ENCODE results near the gene CBX6. TPM values are rescaled to one million over a fixed set of nuclear protein-coding genes. Genes with fewer than 3 reads are reported as not detected.

CBX6 gene
- total and polyA plus RNA-seq, 9 of the 15 experiments (the other 6 are each of a cell fraction or from before 2014, with no cell fraction given), result 0.75 to 31.6 (median 8.0) TPM

- no peak; the same call in 2 of the 3 replicates for ATAC-seq
- Histone ChIP-seq H4K20me1 (replicated peaks; ENCODE audit: control insufficient read depth, insufficient read depth, low read length) (no peaks in the 10 kb centered on the region), H3K36me3 (ENCODE audit: control insufficient read depth, insufficient read depth, low read length) (peaks cover 19% of the 10 kb centered on the region; the same call in 2 of the 3 replicates), H3K4me1 (replicated peaks in 1 of 2; ENCODE audit: control insufficient read depth in 2 of 2, insufficient read depth in 2 of 2, low read length in 2 of 2) (peaks cover 0 to 35% of the 10 kb centered on the region in 2 experiments; a peak in 3 of 5 replicates), H2AFZ (ENCODE audit: low read depth, low read length) (no peak overlapping the region), H3K27ac (ENCODE audit: extremely low read depth, low read depth, low read length) (no peak overlapping the region), H3K4me3 (no peak overlapping the region), H3K9ac (ENCODE audit: insufficient read depth in 1 of 2, low read depth in 2 of 2, low read length in 2 of 2) (no peak overlapping the region), H3K27me3 (ENCODE audit: control insufficient read depth in 2 of 2, insufficient read depth in 2 of 2, low read length in 2 of 2) (no peaks in the 10 kb centered on the region), H3K79me2 (ENCODE audit: control insufficient read depth, insufficient read depth, low read length) (no peaks in the 10 kb centered on the region; the same call in 2 of the 3 replicates), H3K9me3 (replicated peaks; ENCODE audit: control insufficient read depth, insufficient read depth, low read depth, low read length) (no peaks in the 10 kb centered on the region), H3K9me1 (ENCODE audit: control insufficient read depth, insufficient read depth, low read length) (peaks cover 2% of the 10 kb centered on the region), H3K4me2 (ENCODE audit: insufficient read depth, low read length) (no peak overlapping the region)
- no peak for FAIRE-seq
- TF ChIP-seq MEF2D (tag; conservative IDR thresholded peaks at IDR 0.05; ENCODE audit: low read depth) (no peak), KAT8 (IDR thresholded peaks at IDR 0.05; ENCODE audit: low read depth) (no peak), TAF1 (IDR thresholded peaks at IDR 0.05; ENCODE audit: control insufficient read depth, extremely low read depth, insufficient read depth, low read length, severe bottlenecking) (no peak), RFX7 (CRISPR knock-in tag; IDR thresholded peaks at IDR 0.05) (no peak), RBM22 (IDR thresholded peaks at IDR 0.05; ENCODE audit: low read depth, low read length, poor library complexity, severe bottlenecking) (no peak), HINFP (tag; conservative IDR thresholded peaks at IDR 0.05; ENCODE audit: low read depth) (no peak), ZNF561 (CRISPR knock-in tag; conservative IDR thresholded peaks at IDR 0.05) (no peak), ZKSCAN8 (CRISPR knock-in tag; IDR thresholded peaks at IDR 0.05) (peak; percentile 78; the same call in 1 of the 2 replicates)
- TF ChIP-seq, protein P1, sequence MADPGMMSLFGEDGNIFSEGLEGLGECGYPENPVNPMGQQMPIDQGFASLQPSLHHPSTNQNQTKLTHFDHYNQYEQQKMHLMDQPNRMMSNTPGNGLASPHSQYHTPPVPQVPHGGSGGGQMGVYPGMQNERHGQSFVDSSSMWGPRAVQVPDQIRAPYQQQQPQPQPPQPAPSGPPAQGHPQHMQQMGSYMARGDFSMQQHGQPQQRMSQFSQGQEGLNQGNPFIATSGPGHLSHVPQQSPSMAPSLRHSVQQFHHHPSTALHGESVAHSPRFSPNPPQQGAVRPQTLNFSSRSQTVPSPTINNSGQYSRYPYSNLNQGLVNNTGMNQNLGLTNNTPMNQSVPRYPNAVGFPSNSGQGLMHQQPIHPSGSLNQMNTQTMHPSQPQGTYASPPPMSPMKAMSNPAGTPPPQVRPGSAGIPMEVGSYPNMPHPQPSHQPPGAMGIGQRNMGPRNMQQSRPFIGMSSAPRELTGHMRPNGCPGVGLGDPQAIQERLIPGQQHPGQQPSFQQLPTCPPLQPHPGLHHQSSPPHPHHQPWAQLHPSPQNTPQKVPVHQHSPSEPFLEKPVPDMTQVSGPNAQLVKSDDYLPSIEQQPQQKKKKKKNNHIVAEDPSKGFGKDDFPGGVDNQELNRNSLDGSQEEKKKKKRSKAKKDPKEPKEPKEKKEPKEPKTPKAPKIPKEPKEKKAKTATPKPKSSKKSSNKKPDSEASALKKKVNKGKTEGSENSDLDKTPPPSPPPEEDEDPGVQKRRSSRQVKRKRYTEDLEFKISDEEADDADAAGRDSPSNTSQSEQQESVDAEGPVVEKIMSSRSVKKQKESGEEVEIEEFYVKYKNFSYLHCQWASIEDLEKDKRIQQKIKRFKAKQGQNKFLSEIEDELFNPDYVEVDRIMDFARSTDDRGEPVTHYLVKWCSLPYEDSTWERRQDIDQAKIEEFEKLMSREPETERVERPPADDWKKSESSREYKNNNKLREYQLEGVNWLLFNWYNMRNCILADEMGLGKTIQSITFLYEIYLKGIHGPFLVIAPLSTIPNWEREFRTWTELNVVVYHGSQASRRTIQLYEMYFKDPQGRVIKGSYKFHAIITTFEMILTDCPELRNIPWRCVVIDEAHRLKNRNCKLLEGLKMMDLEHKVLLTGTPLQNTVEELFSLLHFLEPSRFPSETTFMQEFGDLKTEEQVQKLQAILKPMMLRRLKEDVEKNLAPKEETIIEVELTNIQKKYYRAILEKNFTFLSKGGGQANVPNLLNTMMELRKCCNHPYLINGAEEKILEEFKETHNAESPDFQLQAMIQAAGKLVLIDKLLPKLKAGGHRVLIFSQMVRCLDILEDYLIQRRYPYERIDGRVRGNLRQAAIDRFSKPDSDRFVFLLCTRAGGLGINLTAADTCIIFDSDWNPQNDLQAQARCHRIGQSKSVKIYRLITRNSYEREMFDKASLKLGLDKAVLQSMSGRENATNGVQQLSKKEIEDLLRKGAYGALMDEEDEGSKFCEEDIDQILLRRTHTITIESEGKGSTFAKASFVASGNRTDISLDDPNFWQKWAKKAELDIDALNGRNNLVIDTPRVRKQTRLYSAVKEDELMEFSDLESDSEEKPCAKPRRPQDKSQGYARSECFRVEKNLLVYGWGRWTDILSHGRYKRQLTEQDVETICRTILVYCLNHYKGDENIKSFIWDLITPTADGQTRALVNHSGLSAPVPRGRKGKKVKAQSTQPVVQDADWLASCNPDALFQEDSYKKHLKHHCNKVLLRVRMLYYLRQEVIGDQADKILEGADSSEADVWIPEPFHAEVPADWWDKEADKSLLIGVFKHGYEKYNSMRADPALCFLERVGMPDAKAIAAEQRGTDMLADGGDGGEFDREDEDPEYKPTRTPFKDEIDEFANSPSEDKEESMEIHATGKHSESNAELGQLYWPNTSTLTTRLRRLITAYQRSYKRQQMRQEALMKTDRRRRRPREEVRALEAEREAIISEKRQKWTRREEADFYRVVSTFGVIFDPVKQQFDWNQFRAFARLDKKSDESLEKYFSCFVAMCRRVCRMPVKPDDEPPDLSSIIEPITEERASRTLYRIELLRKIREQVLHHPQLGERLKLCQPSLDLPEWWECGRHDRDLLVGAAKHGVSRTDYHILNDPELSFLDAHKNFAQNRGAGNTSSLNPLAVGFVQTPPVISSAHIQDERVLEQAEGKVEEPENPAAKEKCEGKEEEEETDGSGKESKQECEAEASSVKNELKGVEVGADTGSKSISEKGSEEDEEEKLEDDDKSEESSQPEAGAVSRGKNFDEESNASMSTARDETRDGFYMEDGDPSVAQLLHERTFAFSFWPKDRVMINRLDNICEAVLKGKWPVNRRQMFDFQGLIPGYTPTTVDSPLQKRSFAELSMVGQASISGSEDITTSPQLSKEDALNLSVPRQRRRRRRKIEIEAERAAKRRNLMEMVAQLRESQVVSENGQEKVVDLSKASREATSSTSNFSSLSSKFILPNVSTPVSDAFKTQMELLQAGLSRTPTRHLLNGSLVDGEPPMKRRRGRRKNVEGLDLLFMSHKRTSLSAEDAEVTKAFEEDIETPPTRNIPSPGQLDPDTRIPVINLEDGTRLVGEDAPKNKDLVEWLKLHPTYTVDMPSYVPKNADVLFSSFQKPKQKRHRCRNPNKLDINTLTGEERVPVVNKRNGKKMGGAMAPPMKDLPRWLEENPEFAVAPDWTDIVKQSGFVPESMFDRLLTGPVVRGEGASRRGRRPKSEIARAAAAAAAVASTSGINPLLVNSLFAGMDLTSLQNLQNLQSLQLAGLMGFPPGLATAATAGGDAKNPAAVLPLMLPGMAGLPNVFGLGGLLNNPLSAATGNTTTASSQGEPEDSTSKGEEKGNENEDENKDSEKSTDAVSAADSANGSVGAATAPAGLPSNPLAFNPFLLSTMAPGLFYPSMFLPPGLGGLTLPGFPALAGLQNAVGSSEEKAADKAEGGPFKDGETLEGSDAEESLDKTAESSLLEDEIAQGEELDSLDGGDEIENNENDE (IDR thresholded peaks at IDR 0.05; ENCODE audit: low read depth, low read length), result no peak
- ChIA-PET POLR2A (interaction anchor here (0.6 kb wide), 1 partner anchor 18 kb away, joined by 4 read pairs; the partner anchor contains the start of gene NPTXR), CTCF (ENCODE audit: low intra/inter-chr PET ratio) (no interaction called here)
- DNase-seq (ENCODE audit: extremely low read depth in 1 of 4, low spot score in 3 of 4), result no peak
- in situ Hi-C loops (cut with MboI) (no loop called here), intact Hi-C loops (cut with micrococcal nuclease) (no loop called here)
- no TSS peak for BruUV-seq (replicated peaks)
- 54% methylated on average over 8 of the region's 12 CpGs for WGBS (ENCODE audit: insufficient coverage, low coverage, missing lambda C conversion rate)
Measured at GRCh38 chr22:38861927-38862326, 10.1 kb downstream of the CBX6 start.

Data from K562 (cell line).